ENCODE results near the gene PBXIP1.
A peak's percentile ranks its signal among the peaks of the same experiment; 100 is the strongest.

PBXIP1 gene

DNA sequence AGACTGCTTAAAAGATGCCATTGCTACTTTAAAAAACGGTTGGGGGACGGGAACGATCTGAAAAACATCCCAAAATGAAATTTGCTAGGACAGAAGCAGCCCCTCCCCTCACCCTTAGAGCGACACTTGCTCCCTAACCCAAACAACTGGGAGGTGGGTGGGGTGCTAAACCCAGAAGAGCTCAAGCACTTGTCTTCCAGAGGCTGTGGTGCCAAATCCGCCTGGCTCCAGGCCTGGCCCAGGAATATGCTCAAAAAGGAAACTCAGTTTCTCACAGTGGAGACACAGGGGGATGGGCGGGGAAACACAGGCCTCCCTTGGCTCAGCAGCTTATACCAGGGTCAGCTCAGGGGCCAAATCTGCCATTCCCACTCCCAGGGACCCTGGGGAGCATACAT is 644 bp upstream of the PBXIP1 start:
- DNase-seq = no peak

DNA sequence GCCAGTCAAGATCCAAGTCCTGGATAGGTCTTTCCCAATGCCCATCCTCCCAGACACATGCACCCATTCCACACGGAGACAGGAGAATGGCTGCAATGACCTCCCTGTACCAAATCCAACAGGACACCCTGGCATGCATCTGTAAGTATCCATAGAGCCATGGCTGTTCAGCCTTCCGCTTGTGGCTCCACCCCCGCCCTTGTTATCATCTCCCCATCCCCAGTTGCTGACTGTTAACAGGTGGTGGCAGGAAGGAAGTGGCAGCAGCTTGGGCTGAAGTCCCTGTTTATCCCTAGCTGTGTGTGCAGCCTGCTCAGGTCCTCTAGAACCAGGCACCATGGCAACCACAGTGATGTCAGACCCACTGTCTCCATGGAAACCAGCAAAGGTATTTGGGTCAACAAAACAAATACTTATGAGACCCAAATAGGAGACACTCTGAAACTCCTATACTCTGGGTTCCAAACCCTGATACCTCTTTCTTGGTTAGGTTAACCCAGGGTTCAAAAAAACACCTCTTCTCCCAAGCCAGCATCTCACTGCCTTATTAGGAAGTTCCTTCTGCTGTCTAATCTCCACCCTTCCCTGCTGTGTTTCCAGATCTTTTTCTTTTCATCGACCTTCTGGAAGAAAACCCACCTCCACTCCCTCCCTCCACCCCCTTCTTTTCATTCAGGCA is 721 bp downstream of the PBXIP1 start:
- peak; percentile 92 for DNase-seq

DNA sequence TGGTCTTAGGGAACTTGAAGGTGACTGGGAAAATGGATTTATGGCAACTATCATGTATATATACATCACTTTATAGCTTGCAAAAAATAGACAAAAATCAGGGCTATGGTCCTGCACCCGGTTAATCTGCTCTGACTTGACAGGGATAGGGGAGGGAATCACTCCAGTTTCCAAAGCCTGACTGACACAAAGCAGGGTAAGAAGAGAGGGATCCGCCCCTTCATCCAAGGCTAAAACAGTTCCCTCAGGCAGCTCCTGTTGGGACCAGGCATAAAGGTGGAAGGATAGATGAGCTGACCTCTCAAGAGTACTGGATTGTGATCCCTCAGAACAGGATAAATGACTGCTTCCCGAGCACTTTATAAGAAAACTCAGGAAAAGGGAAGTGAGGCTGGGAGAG is 1.4 kb downstream of the PBXIP1 start:
- DNase-seq = no peak

DNA sequence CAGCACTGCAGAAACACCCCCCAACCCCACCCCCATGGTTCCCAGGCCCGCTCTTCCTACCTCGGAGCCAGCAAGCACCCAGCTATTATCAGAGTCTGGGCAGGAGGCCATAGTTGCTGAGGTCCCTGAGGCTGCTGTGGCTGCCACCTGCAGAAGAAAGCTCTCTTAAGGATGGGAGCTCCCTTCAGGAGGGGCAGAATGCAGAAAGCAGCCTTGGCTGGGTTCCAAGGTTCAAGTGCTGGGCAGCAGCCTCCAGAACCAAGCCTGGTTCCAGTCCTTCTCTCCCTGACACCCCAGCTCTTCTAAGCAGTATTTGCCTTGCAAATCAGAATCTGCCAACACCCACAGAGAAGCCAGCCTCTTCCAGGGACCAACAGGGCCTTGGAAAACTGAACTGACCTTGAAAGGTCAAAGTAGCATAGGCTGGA is 2.3 kb downstream of the PBXIP1 start:
- no peak for DNase-seq

DNA sequence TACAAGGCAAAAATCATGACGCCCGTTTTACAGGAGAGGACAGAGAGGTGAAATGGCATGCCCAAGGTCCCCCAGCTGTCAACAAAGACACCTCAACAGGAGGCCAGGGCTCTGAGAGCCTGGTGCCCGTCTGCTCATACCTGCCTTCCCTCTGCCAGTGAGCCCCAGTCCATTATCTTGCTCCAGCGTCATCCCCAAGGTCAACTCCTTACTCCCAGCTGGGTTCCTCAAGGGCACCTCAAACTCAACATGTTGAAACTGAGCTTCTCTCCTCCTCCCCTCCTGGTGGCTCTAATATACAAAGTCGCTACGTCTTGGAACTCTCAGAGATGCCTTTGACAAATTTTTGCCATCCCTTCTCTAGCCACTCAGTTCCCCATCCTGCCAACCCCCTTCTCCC is 3.2 kb downstream of the PBXIP1 start:
- no peak for DNase-seq

DNA sequence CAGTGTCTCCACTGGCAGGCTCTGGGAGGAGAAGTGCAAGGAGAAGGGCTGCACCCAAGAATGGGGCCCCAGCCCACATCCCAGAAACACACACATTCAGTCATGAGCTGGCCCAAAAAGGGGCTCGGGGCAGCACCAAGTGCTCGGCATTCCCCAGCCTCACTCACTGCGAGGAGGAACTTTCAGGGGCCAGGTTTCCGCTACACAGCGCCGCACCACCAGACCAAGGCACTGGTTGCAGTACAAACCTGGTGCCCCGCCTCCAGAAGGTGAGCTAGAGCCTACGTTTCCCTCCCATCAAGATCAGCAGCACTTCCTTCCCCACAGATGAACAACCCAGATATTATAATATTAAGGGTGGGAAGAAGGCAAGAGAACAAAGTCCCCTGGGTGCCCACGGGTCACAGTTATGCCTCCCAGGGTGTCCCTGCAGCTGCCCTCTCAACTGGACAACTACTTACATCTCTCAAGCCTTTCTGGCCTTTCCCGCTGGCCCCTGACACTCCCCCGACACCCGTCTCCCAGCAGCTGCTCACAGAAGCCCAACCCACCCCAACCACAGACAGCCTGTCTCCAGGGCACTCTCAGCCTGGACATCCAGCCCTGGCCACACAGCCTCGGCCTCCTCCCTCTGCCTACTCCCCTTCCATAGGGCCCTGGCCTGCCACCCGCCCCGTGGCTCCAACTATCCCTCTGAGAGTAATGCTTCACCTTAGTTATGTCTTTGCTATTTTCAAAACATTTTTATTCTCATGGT is 3.8 kb downstream of the PBXIP1 start:
- DNase-seq = no peak

DNA sequence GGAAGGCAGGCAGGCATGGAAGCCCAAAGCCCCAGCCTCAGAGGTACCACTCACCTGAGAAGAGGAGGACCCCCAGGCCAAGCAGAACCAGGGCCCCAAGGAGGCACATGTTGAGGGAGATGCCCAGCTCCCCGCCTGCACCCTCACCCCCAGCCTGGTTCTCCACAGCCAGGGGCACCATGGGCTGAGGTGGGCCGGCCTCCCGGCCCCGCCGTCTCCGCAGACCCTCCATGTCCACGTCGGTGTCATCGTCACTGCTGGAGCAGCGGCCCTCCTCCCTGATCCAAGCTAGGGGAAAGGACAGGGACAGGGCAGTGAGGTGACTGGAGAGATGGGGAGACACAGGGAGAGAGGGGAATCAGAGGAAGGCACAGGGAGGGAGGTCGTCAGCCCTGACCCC is 7.8 kb downstream of the PBXIP1 start:
- DNase-seq = no peak

DNA sequence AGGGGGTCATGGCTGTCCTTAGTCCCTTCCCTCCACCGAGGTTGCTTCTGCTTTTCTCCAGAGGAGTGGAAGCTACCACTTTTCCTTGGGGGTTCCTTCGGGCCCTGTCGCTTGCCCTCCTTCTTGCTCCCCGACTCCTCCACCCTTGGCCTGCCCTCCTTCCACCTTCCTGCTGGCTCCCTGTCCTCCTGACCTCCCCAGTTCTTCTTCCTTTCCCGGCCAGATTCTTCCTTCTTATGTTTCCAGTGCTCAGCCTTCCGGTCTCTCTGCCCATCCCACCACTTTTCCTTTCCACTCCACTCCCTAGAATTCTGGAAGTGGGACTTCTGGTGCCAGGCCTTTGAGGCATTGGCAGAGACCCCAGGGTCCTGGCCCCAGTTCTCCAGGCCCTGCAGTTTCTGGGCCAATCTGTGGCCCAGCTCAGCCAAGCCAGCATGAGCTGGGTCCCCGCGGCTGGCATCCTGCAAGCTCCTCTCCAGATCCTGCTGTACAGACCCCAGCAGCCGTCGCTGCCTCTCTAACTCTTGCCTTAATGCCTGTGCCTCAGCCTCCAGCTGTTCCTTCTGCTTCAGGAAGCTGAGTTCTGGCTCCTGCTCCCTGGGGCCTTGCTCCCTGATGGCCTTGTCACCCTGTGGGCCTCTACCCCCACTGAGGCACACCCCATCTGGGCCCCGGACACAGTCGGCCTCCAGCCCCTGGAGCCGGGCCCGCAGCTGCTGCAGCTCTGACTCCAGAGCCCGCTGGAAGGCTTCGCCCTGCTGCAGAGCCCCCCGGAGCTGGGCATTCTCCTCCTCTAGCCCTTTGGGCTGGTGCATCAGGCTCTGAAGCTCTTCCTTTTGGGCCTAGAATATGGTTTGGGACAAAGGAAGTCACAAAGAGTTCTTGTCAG is 9.7 kb downstream of the PBXIP1 start:
- DNase-seq = no peak

DNA sequence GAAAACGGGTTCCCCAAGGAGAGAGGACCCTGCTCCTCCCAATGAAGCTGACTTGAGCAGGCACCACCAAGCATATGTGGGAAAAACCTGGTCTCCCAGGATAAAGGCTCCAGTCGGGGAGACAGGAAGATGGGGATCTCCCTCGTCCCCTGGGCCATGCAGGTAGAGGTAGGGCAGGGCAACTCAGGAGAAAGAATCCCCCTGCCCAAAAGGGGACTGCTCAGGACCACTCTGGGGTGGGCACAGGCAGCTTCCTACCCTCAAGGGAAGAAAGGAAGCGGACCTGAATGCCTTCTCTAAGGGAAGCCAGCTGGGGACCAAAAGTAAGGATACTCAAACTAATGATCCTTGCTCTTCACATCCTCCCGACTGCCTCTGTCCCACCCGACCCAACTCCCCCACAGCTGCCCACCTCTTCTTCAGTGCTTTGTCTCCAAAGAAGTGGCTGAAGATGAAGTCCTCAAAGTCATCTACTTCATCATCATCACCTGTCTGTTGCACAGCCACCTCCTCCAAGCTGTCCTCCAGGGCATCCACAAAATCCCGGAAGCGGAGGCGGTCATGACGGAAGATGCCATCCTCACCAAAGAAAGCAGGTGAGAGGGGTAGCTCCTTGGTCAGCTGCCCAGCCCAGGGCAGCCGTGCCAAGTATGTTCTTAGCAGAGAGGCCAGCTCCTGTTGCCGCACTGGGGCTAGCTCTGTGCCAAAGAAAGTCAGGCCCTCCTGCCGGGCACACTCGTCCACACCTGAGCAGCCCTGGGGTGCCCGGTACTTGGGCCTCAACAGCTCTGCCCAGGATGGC is 10.5 kb downstream of the PBXIP1 start:
- no peak for DNase-seq

DNA sequence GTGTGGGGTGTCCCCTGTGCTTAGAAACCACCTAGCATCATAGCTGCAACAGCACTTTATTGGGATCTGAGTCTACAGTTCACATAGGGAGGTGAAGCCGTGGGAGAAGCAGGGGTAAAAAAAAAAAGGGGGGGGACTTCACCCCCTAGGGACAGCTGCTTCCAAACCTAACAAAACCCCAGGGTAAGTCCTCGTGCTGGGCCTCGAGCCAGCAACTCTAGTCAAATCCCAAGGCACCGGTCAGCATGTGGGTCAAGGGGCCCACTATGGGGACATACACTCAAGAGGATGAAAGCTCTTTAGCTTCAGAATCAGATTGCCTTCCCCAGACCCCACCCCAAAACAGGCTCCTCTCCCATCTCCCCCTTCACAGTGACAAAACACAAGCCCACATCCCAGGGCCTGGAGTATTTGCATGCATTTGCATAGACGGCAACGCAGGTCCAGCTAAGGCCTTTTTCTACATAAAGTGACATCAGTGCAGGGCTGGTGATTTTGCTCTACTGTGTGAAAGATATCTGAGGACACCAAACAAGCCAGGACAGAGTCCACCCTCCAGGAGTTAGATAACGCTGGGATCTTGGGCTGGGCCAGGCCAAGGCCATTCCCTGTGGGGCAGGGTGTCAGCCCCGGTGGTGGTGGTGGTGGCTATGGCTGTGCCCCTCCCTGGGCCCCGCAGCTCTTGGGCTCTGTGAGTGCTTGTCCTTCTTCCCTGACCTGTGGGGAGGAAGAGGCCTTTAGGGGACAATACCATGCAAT is 11.3 kb downstream of the PBXIP1 start:
- DNase-seq = no peak

DNA sequence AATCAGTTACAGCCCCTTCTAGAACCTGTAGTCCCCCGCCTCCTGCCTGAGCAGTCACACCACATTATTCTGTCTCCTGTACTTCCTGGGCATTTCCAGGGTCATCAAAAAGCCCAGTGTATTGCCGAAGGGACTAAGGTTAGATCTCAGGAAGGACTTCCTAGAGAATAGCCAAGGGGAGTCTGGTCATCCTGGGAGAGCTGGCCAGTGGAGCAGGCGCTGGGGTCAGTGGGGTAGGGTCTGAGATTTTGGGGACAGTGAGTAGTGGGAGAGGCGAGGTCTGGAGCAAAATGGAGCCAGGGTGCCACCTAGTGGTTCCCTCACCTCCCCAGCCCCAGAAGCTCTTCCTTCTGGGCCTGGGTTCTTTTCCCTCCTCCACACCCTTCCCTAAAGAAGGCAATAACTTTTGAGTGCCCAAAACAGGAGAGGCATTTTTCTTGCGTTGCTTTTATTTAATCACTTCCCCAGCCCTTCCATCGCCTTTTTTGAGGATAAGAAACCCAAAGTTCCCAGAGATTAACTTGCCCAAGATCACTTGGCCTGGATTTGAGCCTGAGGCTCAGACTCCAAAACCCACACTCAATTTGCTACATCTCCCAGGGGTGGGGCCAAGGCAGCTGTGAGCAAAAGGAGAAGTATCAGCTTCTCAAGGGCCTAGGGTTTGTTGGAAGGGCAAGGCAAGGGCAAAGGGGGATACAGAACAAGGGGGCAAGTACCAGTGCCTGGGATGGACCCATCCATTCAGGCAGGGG is 12.1 kb downstream of the PBXIP1 start:
- peak; percentile 79 for DNase-seq

DNA sequence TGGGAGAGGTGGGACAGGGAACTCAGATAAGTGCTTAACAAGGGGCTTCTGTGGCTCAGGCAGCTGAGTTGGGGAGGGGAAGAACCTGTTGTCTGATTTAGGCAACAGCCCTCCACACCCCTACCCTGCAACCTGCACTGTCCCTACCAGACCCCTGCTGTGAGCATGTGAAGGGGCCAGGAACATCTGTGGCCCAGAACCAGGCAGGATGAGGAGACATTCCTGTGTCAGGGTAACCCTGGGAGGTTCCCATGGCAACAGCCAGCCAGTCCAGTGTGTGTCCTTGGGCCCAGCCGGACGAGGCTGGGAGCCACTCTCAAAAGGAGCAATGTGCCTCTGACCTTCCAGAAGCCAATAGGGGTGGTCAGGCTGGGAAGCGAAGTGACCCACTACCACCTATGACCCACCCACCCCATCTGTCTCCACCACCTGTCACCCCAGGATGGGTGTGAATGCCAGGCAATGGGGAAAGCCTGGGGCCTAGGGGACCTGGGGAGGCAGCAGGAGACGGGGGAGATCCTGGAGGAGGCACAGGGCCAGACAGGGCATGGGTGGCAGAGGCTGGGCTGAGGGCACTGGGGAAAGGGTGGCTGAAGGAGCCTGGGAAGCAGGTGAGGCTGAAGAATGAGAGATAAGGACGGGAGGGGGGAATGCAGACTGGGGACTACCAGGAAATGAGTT is 14.4 kb downstream of the PBXIP1 start:
- DNase-seq = peak; percentile 70

DNA sequence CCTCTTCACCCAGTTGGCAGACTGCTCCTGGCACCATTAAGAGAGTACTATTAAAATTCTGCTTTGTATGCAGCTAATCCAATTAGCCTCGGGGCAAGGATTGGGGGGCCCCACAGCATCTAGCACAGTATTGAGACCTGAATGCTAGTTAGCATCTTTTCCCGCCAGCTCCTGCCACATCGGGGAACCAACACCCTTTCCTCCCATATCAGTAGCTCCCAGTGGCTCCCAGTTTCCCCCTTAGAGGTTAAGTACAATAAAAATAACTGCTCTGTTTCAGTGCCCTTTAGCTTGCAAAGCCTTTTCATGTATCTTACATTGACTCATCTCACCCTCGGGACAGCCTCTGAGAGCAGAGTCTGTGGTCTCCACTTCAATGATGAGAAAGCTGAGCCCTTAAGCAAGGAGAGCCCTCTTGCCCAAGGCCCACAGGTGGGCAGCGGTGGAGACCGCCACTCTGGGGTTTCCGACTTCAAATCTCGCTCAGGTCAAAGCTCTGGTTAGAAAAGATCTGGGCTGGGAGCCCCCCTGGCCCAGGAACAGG is 15.2 kb downstream of the PBXIP1 start:
- no peak for DNase-seq

DNA sequence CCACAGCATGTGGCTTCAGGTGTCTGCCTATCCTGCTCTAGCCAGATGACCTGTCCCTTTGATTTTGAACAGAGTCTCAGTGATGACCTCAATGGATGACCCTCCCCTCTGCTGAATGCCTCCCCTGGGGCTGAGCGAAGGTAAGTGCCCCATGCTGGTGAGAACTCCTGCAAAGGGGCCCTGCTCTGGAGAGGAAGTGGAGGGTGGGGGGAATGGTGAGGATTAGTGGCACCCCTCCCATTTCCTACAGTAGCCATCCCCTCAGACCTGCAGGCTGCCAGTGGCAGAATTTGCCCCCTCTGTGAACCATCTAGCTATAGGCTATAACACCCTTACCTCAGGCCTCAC is 15.7 kb downstream of the PBXIP1 start:
- DNase-seq = no peak

DNA sequence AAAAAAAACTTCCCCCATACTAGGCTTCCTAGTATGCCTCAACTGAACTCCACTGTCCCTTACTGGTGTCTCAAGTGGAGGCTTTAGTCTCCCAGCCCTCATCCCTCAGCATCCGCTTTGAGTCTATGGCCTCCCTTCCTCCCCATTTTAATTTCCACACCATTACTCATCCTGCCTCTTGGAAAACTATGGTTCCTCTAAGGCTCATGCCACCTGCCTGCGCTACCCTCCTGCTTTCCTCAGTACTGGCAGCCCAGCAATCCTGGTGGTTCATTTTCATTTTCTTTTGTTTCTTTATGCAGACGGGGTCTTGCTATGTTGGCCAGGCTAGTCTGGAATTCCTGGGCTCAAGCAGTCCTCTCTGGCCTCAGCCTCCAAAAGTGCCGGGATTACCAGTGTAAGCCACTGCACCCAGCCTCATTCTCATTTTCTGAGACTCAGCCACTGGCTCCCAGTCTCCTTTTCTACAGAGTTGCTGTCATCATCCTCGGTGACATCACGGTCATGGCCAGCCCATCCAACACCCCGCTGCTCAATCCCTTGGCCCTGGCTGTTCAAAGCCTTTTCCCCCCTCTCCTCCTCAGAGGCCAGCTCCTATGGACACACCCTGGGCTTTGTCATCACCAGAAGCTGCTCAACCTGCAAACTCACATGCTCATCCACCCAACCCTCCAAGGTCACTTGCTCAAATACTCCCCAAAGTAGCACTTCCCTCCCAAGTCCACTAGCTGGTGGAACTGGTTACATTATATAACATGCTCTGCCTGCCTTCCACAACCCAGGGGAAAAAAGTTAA is 17.1 kb downstream of the PBXIP1 start:
- DNase-seq = no peak

DNA sequence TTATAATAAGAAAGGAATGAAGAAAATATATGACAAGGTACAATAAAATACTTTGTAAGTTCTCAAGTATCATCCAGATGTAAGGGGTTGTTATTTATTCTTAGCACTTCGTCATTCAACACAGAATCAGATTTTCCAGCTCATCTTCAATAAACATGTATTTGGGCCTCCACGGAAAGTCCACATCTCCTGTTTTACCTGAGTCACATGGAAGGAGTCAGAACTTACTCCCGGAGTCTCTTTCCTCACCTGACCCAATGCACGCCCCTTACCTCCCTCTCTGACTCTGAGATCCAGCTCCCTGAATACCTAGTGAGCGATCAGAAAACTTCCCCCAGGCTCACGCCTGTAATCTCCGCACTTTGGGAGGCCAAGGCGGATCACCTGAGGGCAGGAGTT is 17.9 kb downstream of the PBXIP1 start:
- no peak for DNase-seq

DNA sequence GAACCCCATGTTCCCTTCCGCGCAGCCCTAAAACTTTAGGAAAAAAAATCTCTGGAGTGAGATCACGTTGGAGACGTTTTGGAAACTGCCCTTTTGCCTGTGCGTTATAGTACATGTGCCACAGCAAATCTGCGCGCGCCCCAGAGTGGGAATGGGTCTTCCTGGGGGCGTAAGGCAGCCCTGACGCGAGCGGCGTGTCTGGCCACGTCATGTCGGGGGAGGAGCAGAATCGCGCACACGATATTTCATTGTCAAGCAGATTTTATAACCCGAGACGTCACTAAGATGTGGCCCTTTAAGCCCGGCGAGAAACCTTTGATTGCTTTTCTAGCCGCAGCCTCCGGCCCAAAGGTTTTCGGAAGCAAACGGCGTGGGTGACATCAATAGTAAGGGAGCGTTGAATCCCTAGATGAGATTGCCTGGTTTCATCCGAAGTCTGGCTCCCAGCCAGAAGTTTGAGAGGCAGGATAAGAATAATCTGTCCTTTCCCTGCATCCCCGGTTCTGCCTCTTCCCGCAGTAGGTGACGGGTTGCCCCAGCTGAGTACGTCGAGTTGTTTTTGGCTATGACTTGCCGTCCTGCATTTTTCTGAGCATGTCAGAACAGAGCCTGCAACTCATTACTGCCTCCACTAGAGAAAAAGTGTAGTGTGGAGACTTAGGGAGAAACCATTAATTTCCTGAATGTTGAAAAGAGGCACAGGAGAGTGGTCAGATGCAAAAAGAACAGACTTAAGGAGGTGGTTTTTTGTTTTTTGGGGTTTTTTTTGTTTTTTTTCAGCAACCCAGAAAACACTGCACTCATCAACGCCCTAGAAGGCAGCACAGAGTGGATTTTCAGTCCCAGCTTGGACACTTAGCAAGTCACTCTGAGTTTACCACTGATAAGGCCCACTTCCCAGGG is 18.6 kb downstream of the PBXIP1 start:
- peak; percentile 98 for DNase-seq

DNA sequence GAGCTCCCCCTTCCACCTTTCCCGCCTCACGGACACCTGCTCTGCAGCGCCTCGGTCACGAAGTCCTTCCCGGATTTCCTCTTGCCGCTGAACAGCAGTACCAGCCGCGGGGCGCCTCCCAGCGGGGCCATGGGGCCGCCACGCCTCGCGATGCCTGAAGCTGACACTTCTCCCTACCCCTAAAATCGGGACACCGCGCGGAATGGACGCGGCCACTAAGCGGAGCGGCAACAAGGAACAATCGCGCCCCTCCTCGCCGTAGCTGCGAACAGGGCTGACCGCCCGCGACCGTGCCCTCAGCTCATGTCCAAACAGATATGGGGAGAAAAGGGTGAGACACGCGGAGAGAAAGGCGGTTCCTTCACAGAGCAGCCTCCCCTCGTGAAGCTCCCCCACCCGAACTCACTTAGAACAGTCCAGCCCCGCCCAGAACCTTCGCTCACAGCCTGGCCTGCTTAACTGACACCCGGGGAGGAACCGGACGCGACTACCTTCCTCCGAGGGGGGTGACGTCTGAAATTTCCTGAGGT is 19.3 kb downstream of the PBXIP1 start, which contains the start of gene PMVK:
Gene PMVK, minus strand, starts transcription at position 165 of the 530 bp plus-strand sequence. Its CDS starts 34 bp downstream, at position 131.
- DNase-seq = peak; percentile 99

Measured in eye (tissue), 1 donor.